Testis (tissue), 3 donors: ENCODE results near the gene SH3PXD2B. TPM values are rescaled to one million over a fixed set of nuclear protein-coding genes. Genes with fewer than 3 reads are reported as not detected.

Experiments used
- DNase-seq: peaks from one replicate; pipeline ENCODE4 v3.0.0-alpha.2; 2019
- H3K27ac ChIP-seq, 2 donors: fragments of 200-600 bp; sonication (generic); one replicate each; pipeline ENCODE4 v1.5.1; 2019
- H3K27me3 ChIP-seq: fragments of 200-600 bp; sonication (generic); one replicate; pipeline ENCODE4 v1.5.1; 2019
- H3K36me3 ChIP-seq: fragments of 200-600 bp; sonication (generic); one replicate; pipeline ENCODE4 v1.5.1; 2017; ENCODE audit warnings: low read depth; ENCODE audit errors: missing control alignments
- H3K4me1 ChIP-seq: fragments of 200-600 bp; sonication (generic); one replicate; pipeline ENCODE4 v1.5.1; 2019
- H3K4me3 ChIP-seq, 2 donors: fragments of 200-600 bp; sonication (generic); one replicate each; pipeline ENCODE4 v1.5.1; 2017 to 2019
- H3K9me3 ChIP-seq: fragments of 200-600 bp; sonication (generic); one replicate; pipeline ENCODE4 v1.5.1; 2017
- POLR2A ChIP-seq: fragments of 450-650 bp; IDR thresholded peaks from one replicate; pipeline ENCODE4 v1.6.1; 2017; ENCODE audit warnings: antibody characterized with exemption, mild to moderate bottlenecking, moderate library complexity
- WGBS, 2 donors: methylation state at CpG; one replicate each; pipeline ENCODE4 v1.1.5; 2018; 5-methylcytosine and 5-hydroxymethylcytosine counted together
- intact Hi-C: fragments of 100-400 bp; cut with DNase I; formaldehyde crosslinking; loops from one replicate; pipeline ENCODE4 v1.15.1; 2023; ENCODE audit warnings: low total_unique reads
- polyA plus RNA-seq: library from polyadenylated mRNA; stranded (reverse); fragments of 350-450 nt; fragmentation: Illumina TruSeq; extraction: RNeasy Lipid Tissue Mini Kit (QIAGEN cat#74804); gene quantifications from one replicate; pipeline ENCODE4 v1.2.3, GENCODE V29; 2014; ENCODE audit warnings: low read depth, low replicate concordance; ENCODE audit not compliant: insufficient read depth
- total RNA-seq, 2 donors: library from RNA; depleted of rRNA; stranded (reverse); fragments of >200 nt; gene quantifications; one replicate each; pipeline ENCODE4 v1.2.3, GENCODE V29; 2016
- TF ChIP-seq, protein P1 (sequence below), 3 experiments: fragments of 450-650 bp in 2 of 3; fragments of 200-600 bp in 1 of 3; sonication (generic) in 1 of 3; IDR thresholded peaks; one replicate each; pipeline ENCODE4 v1.5.1; 2016 to 2019; ENCODE audit warnings: antibody characterized with exemption in 3 of 3, mild to moderate bottlenecking in 2 of 3, moderate library complexity in 1 of 3

SH3PXD2B gene
- total and polyA plus RNA-seq, 3 donors from 2014 or later = 18.3 to 29.4 (median 20.2) TPM

DNA sequence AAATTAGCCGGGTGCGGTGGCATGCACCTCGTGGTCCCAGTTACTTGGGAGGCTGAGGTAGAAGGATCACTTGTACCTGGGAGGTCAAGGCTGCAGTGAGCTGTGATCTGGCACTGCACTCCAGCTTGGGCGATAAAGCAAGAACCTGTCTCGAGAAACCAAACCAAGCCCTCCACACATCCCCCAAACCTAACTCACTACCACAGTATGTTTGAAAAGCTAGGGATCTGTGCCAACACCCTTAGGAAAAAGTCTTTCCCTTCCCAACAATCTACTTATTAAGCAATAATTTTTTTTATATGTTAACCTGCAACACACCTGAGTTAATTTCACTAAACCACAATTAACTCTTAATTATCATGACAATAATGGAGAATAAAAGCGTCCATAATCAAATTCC, 173.0 kb downstream of the SH3PXD2B start:
- Histone ChIP-seq H3K36me3 (no peaks in the 10 kb centered on the region), H3K4me3 (no peak overlapping the region), H3K9me3 (no peaks in the 10 kb centered on the region), H3K27ac (peak overlapping the region; percentile 39 to 93), H3K27me3 (no peaks in the 10 kb centered on the region), H3K4me1 (peaks cover 23% of the 10 kb centered on the region)
- no peak for TF ChIP-seq POLR2A
- TF ChIP-seq, protein P1, sequence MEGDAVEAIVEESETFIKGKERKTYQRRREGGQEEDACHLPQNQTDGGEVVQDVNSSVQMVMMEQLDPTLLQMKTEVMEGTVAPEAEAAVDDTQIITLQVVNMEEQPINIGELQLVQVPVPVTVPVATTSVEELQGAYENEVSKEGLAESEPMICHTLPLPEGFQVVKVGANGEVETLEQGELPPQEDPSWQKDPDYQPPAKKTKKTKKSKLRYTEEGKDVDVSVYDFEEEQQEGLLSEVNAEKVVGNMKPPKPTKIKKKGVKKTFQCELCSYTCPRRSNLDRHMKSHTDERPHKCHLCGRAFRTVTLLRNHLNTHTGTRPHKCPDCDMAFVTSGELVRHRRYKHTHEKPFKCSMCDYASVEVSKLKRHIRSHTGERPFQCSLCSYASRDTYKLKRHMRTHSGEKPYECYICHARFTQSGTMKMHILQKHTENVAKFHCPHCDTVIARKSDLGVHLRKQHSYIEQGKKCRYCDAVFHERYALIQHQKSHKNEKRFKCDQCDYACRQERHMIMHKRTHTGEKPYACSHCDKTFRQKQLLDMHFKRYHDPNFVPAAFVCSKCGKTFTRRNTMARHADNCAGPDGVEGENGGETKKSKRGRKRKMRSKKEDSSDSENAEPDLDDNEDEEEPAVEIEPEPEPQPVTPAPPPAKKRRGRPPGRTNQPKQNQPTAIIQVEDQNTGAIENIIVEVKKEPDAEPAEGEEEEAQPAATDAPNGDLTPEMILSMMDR (IDR thresholded peaks at IDR 0.05) = no peak
- WGBS, 2 donors = 51 to 60% methylated on average over 6 of the region's 6 CpGs
- DNase-seq = no peak
- intact Hi-C loops = no loop called here

DNA sequence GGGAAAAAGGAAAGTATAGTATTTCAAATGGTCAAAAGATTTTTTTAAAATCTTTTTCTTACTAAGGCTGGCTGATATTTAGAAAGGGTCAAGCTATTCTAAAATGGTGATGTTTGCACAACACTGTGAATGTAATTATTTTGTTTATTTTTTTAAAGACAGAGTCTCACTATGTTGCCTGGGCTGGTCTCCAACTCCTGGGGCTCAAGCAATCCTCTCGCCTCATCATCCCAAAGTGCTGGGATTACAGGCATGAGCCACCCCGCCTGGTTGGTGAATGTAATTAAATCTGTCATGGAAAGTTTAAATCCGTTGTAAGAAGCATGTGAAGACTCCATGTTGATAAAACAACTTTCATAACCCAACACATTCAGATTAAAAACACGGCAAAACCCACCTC, 173.4 kb downstream of the SH3PXD2B start:
- intact Hi-C loops = no loop called here
- WGBS, 2 donors = 43 to 56% methylated on average over 4 of the region's 4 CpGs
- Histone ChIP-seq H3K27ac (peak overlapping the region; percentile 39 to 93), H3K4me3 (no peak overlapping the region), H3K4me1 (peaks cover 27% of the 10 kb centered on the region), H3K36me3 (no peaks in the 10 kb centered on the region), H3K9me3 (no peaks in the 10 kb centered on the region), H3K27me3 (no peaks in the 10 kb centered on the region)
- TF ChIP-seq, protein P1 (IDR thresholded peaks at IDR 0.05) = no peak
- no peak for TF ChIP-seq POLR2A
- peak; percentile 56 for DNase-seq

DNA sequence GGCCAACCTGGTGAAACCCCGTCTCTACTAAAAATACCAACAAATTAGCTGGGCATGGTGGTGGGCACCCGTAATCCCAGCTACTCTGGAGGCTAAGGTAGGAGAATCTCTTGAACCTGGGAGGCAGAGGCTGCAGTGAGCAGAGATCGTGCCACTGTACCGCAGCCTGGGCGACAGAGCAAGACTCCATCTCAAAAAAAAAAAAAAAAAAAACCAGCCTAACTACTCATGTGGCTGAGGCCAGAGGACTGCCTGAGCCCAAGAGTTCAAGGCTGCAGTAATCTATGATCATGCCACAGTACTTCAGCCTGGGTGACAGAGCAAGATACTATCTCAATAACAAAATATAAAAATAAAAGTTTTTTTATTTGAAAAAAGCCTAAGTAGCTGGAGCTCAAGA, 174.0 kb downstream of the SH3PXD2B start:
- 70 to 80% methylated on average over 4 to 5 of the region's 5 CpGs for WGBS, 2 donors
- intact Hi-C loops = no loop called here
- TF ChIP-seq POLR2A = no peak
- no peak for DNase-seq
- H3K4me3 ChIP-seq = no peak overlapping the region
- no peaks in the 10 kb centered on the region for H3K36me3 ChIP-seq
- no peaks in the 10 kb centered on the region for H3K9me3 ChIP-seq
- H3K27me3 ChIP-seq = no peaks in the 10 kb centered on the region
- peaks cover 33% of the 10 kb centered on the region for H3K4me1 ChIP-seq
- H3K27ac ChIP-seq = peak overlapping the region in 1 of 2 donors; percentile 52

DNA sequence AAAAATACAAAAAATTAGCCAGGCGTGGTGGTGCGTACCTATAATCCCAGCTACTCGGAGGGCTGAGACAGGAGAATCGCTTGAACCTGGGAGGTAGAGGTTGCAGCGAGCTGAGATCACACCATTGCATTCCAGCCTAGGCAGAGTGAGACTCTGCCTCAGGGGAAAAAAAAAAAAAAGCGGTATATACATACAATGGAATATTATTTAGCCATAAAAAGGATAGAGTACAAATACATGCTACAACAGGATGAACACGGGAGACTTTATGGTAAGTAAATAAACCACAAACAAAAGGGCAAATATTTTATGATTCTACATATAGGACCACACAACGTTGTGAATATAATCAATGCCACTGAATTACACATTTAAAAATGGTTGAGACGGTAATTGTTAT, 176.0 kb downstream of the SH3PXD2B start:
- whole genome bisulfite sequencing, 2 donors = 92 to 94% methylated on average over 9 of the region's 9 CpGs
- no peaks in the 10 kb centered on the region for H3K9me3 ChIP-seq
- H3K36me3 ChIP-seq = no peaks in the 10 kb centered on the region
- no peaks in the 10 kb centered on the region for H3K27me3 ChIP-seq
- intact Hi-C loops = no loop called here
- no peak for DNase-seq
- no peak overlapping the region for H3K4me3 ChIP-seq
- H3K4me1 ChIP-seq = peaks cover 37% of the 10 kb centered on the region
- H3K27ac ChIP-seq = no peak overlapping the region
- TF ChIP-seq, protein P1 (IDR thresholded peaks at IDR 0.05) = no peak
- TF ChIP-seq POLR2A = no peak

DNA sequence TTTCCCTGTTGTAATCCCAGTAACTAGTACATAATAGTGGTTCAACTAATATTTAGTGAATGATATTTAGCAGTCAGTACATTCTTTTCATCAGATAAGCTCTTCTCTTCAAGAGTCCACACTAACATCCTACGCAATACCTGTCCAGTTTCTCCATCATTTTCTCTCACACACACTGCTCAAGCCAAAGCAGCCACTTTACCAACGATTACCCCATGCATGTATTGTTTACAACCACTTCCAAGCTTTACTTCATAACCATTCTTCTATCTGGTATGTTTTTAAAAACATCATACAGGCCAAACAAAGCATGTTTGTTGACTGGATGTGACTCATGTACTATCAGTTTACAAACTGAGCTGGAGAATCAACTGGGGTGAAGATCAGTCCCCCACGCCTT, 178.1 kb downstream of the SH3PXD2B start:
- no peak for TF ChIP-seq POLR2A
- TF ChIP-seq, protein P1 (IDR thresholded peaks at IDR 0.05) = no peak
- 70 to 77% methylated on average over 3 of the region's 3 CpGs for WGBS, 2 donors
- Histone ChIP-seq H3K4me1 (peaks cover 27% of the 10 kb centered on the region), H3K27ac (peak overlapping the region in 1 of 2 donors; percentile 19), H3K27me3 (no peaks in the 10 kb centered on the region), H3K36me3 (no peaks in the 10 kb centered on the region), H3K4me3 (no peak overlapping the region), H3K9me3 (no peaks in the 10 kb centered on the region)
- DNase-seq = no peak
- intact Hi-C loops = no loop called here

Other genes with a start within 250 kb of the SH3PXD2B start
- gene UBTD2, start 170.8 kb downstream of the SH3PXD2B start, total RNA-seq = 10 to 100 TPM; 41.2 to 51.8 TPM
- 53.9 TPM for gene UBTD2, start 170.8 kb downstream of the SH3PXD2B start, polyA plus RNA-seq
- gene NEURL1B, start 186.7 kb upstream of the SH3PXD2B start, total RNA-seq = 10 to 100 TPM; 15.8 to 18.1 TPM
- 17.1 TPM for gene NEURL1B, start 186.7 kb upstream of the SH3PXD2B start, polyA plus RNA-seq